GM21529 (cell line): ENCODE measurements around the gene MAPK7.

Experiments
- ATAC-seq: cut with Tn5 transposase; IDR thresholded peaks from one replicate; pipeline ENCODE4 v1.9.1; 2021; ENCODE audit not compliant: unreplicated experiment

MAPK7 gene

GRCh38 chr17:19392303-19392702, 14.0 kb downstream of the MAPK7 start:
- ATAC-seq: no peak

- no peak for ATAC-seq
Measured at GRCh38 chr17:19397556-19398041, 19.3 kb downstream of the MAPK7 start.

- ATAC-seq: no peak
Measured at GRCh38 chr17:19398301-19399181, 20.2 kb downstream of the MAPK7 start.

GRCh38 chr17:19399750-19400450, 21.6 kb downstream of the MAPK7 start:
- ATAC-seq: no peak

GRCh38 chr17:19401321-19402010, 23.2 kb downstream of the MAPK7 start:
- no peak for ATAC-seq

- ATAC-seq: no peak
Measured at GRCh38 chr17:19402171-19402570, 23.9 kb downstream of the MAPK7 start.

- no peak for ATAC-seq
Measured at GRCh38 chr17:19403021-19403420, 24.7 kb downstream of the MAPK7 start.

GRCh38 chr17:19404264-19404663, 26.0 kb downstream of the MAPK7 start:
- no peak for ATAC-seq

- ATAC-seq: no peak
Measured at GRCh38 chr17:19405114-19405513, 26.8 kb downstream of the MAPK7 start.

- ATAC-seq: no peak
Measured at GRCh38 chr17:19407601-19408345, 29.5 kb downstream of the MAPK7 start.

- ATAC-seq: no peak
Measured at GRCh38 chr17:19408346-19408710, 30.0 kb downstream of the MAPK7 start.

- ATAC-seq: no peak
Measured at GRCh38 chr17:19409066-19409465, 30.8 kb downstream of the MAPK7 start.

- no peak for ATAC-seq
Measured at GRCh38 chr17:19409509-19409908, 31.2 kb downstream of the MAPK7 start.

GRCh38 chr17:19410091-19410490, 31.8 kb downstream of the MAPK7 start:
- ATAC-seq: no peak

GRCh38 chr17:19410875-19411620, 32.8 kb downstream of the MAPK7 start, which contains the start of gene RNF112:
TSS of gene RNF112 (plus strand) at chr17:19411232. CDS start at chr17:19411409, 177 bp downstream.
- ATAC-seq: no peak

- ATAC-seq: no peak
Measured at GRCh38 chr17:19411631-19412030, 33.3 kb downstream of the MAPK7 start.

GRCh38 chr17:19412510-19412909, 34.2 kb downstream of the MAPK7 start:
- no peak for ATAC-seq

GRCh38 chr17:19412984-19413383, 34.7 kb downstream of the MAPK7 start:
- no peak for ATAC-seq

- ATAC-seq: no peak
Measured at GRCh38 chr17:19413761-19414160, 35.5 kb downstream of the MAPK7 start.
